Non-pigmented ciliary epithelial cell (primary cell): Measurements from ENCODE around the gene CD24.

Experiments
- DNase-seq: peaks from one replicate; pipeline ENCODE4 v3.0.0-alpha.2; 2010; ENCODE audit warnings: low read depth

The CD24 gene

GRCh38 chr6:106967936-106968555 is 6.5 kb downstream of the CD24 start:
- DNase-seq: no peak

GRCh38 chr6:106966671-106967640 is 7.6 kb downstream of the CD24 start:
- no peak for DNase-seq

DNA sequence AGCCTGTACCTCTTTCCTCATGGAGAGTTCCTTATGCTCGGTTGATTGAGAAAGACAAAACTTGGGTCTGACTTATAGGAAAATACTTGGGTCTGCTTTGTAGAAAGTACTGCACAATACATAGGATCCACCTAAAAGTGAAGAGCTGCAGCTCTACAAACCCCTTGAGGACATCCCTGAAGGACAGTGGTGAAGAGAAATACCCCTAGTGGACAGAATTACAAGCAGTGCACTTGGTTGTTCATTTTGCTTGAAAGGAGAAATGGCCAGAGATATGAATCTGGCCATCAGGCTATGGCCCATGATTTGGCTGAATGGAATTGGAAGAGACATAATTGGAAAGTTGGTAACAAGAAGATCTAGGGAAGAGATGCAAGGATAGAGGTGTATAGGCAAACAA is 8.3 kb downstream of the CD24 start:
- DNase-seq: no peak

- no peak for DNase-seq
Measured at GRCh38 chr6:106964954-106965353, 9.6 kb downstream of the CD24 start.

DNA sequence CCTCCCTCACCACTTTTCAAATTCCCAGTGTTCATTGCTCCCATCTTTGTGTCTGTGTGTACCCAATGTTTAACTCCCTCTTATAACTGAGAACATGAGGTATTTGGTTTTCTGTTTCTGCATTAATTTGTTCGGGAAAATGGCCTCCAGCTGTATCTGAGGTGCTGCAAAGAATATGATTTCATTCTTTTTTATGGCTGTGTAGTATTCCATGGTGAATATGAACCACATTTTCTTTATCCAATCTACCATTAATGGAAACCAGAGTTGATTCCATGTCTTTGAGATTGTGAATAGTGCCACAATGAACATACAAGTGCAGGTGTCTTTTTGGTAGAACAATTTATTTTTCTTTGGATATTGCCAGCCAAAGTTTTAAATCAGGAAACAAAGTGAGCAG is 10.4 kb downstream of the CD24 start:
- no peak for DNase-seq

DNA sequence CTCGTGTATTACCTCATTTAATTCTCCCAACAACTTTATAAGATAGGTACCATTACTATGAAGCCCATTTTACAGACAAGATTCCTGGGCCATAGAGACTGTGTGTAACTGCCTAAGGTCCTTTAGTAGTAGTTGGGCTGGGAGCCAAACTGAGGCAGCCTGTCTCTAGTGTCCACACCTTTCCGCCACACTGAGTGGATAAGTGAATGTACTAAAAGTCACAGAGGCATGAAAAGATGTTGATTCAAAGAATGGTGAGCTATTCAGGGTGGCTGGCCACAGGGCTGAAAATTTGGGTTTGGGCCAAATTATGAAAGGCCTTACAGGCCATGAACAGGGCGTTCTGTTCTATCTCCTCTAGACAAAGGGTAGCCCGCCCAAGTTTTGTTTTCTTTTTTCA is 11.0 kb downstream of the CD24 start:
- DNase-seq: no peak

DNA sequence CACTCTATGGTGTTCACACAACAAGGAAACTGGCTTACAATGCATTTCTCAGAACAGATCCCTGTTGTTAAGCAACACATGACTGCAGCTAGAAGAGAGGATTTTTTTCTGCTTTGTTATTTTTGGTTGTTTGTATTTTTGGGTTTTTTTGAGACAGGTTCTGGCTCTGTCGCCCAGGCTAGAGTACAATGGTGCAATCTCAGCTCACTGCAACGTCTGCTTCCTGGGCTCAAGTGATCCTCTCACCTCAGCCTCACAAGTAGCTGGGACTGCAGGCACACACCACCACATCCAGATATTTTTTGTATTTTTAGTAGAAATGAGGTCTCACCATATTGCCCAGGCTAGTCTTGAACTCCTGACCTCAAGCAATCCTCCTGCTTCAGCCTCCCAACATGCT is 12.7 kb downstream of the CD24 start:
- DNase-seq: no peak

- no peak for DNase-seq
Measured at GRCh38 chr6:106961136-106961535, 13.4 kb downstream of the CD24 start.

- DNase-seq: no peak
Measured at GRCh38 chr6:106959985-106960384, 14.5 kb downstream of the CD24 start.

GRCh38 chr6:106939848-106940247 is 34.7 kb downstream of the CD24 start:
- DNase-seq: no peak

GRCh38 chr6:106939208-106939607 is 35.3 kb downstream of the CD24 start:
- no peak for DNase-seq

GRCh38 chr6:106927531-106928398 is 46.8 kb downstream of the CD24 start:
- DNase-seq: peak; percentile 8

DNA sequence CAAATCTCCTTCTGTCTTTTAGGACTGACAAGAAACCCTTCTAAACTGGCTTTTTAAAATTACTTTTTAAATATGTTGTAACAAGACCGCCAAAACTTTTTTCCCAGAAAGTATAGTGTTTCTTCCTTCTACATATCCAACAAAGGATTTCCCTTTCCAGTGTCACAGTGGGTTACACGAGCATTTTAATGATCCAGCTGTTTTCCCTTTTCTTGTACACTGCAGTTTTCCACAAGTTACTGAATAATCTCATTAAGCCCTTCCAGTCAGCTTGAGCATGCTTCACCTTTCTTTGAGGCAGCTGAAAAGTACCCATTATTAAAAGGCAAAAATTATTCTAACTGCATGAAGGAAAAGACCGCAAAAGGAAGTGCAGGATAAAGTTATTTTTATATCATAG is 48.6 kb downstream of the CD24 start:
- DNase-seq: no peak

DNA sequence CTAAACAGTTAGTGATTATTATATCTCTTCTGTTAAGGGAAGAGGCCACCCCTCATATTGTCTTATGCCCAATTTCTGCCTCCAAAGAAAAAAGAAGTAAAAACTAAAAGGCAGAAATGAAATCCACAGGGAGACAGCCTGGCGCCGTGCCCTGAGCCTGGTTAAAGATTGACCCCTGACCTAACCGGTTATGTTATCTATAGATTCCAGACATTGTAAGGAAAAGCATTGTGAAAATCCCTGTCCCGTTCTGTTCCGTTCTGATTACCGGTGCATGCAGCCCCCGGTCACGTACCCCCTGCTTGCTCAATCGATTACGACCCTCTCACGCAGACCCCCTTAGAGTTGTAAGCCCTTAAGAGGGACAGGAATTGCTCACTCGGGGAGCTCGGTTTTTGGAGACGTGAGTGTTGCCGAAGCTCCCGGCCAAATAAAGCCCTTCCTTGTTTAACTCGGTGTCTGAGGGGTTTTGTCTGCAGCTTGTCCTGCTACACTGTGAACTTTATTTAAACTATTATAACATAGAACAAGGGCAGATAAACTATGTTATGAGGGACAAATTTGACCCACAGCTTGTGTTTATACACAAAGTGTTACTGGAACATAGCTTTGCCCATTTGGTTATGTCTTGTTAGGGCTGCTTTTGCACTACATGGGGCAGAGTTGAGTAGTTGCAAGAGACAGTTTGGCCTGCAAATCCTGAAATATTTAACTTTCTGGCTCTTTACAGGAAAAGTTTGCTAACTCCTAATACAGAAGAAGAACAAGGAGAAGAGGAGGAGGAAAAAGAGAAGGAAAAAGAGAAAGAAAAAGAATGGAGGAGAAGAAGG is 49.6 kb downstream of the CD24 start:
- no peak for DNase-seq

- DNase-seq: no peak
Measured at GRCh38 chr6:106922626-106923025, 51.9 kb downstream of the CD24 start.
